Measurements from ENCODE around the gene MRPL24. TPM values are rescaled to one million over a fixed set of nuclear protein-coding genes. Genes with fewer than 3 reads are reported as not detected.
A peak's percentile ranks its signal among the peaks of the same experiment; 100 is the strongest.

Gene MRPL24
- total RNA-seq, 2 experiments from 2014 or later, result 11.7 to 11.9 TPM

- H3K4me1 ChIP-seq (ENCODE audit: insufficient read depth, low read length), result peaks cover 20% of the 10 kb centered on the region
- Mint-ChIP-seq H3K4me1 (ENCODE audit: low read depth) (peaks cover 30% of the 10 kb centered on the region), H3K36me3 (ENCODE audit: low read depth) (peaks cover 53% of the 10 kb centered on the region), H3K9me3 (peaks cover 2% of the 10 kb centered on the region), H3K27me3 (no peaks in the 10 kb centered on the region), H3K4me3 (no peak overlapping the region), H3K27ac (peak overlapping the region; percentile 62)
- no peaks in the 10 kb centered on the region for H3K9me3 ChIP-seq (ENCODE audit: control insufficient read depth in 1 of 2, insufficient read depth in 1 of 2, low read length in 2 of 2)
- H3K36me3 ChIP-seq (ENCODE audit: insufficient read depth, low read length), result peaks cover 44% of the 10 kb centered on the region
- DNase-seq (no peak), ATAC-seq (ENCODE audit: poor library complexity) (no peak)
- no peak for TF ChIP-seq CTCF (IDR thresholded peaks at IDR 0.05)
- no peak overlapping the region for H3K4me3 ChIP-seq (ENCODE audit: low read length)
- intact Hi-C loops (cut with DNase I, micrococcal nuclease), result no loop called here
- POLR2A ChIA-PET, result interaction anchor here (0.9 to 1.1 kb wide), 2 partner anchors 12 to 30 kb away, joined by 3 read pairs; no protein-coding TSS in a partner anchor
- H3K27me3 ChIP-seq (ENCODE audit: control insufficient read depth in 1 of 2, insufficient read depth in 2 of 2, low read length in 2 of 2), result no peaks in the 10 kb centered on the region
- H3K27ac ChIP-seq (ENCODE audit: low read depth in 1 of 2, low read length in 2 of 2), result no peak overlapping the region
- CTCF ChIA-PET, result interaction anchor here (0.5 to 6.3 kb wide), 3 partner anchors 11 to 25 kb away, joined by 3 to 62 read pairs (median 3); partner anchors contain the start of genes ISG20L2 and METTL25B
Observed at GRCh38 chr1:156738407-156738806, 2.5 kb downstream of the MRPL24 start.

- intact Hi-C loops (cut with DNase I, micrococcal nuclease), result loop anchor here in 1 of 2 experiments (2.0 kb wide), 1 partner anchor 81 kb away; no protein-coding TSS in a partner anchor
- peaks cover 37% of the 10 kb centered on the region for H3K36me3 Mint-ChIP-seq (ENCODE audit: low read depth)
- H3K27ac Mint-ChIP-seq, result no peak overlapping the region
Observed at GRCh38 chr1:156733989-156734584, 6.8 kb downstream of the MRPL24 start.

More at GRCh38 chr1:156733989-156734584, 6.8 kb downstream of the MRPL24 start:
- no peak overlapping the region for H3K4me3 ChIP-seq (ENCODE audit: low read length)
- H3K4me1 Mint-ChIP-seq (ENCODE audit: low read depth), result peaks cover 12% of the 10 kb centered on the region
- peaks cover 1% of the 10 kb centered on the region for H3K4me1 ChIP-seq (ENCODE audit: insufficient read depth, low read length)
- ATAC-seq (ENCODE audit: poor library complexity) (no peak), DNase-seq (no peak)
- POLR2A ChIA-PET, result no interaction called here
- no peaks in the 10 kb centered on the region for H3K9me3 ChIP-seq (ENCODE audit: control insufficient read depth in 1 of 2, insufficient read depth in 1 of 2, low read length in 2 of 2)
- no peaks in the 10 kb centered on the region for H3K9me3 Mint-ChIP-seq
- no peak overlapping the region for H3K4me3 Mint-ChIP-seq
- TF ChIP-seq CTCF (IDR thresholded peaks at IDR 0.05), result no peak
- no peak overlapping the region for H3K27ac ChIP-seq (ENCODE audit: low read depth in 1 of 2, low read length in 2 of 2)
- no peaks in the 10 kb centered on the region for H3K27me3 ChIP-seq (ENCODE audit: control insufficient read depth in 1 of 2, insufficient read depth in 2 of 2, low read length in 2 of 2)
- CTCF ChIA-PET, result interaction anchor here (0.7 kb wide), 1 partner anchor 8 kb away, joined by 3 read pairs; no protein-coding TSS in a partner anchor
- peaks cover 31% of the 10 kb centered on the region for H3K36me3 ChIP-seq (ENCODE audit: insufficient read depth, low read length)
- no peaks in the 10 kb centered on the region for H3K27me3 Mint-ChIP-seq

Measured in CD4-positive, alpha-beta T cell (primary cell).